H9 (cell line): Measurements from ENCODE around the gene SLIT1. TPM values are rescaled to one million over a fixed set of nuclear protein-coding genes. Genes with fewer than 3 reads are reported as not detected.

ENCODE experiments used
- DNase-seq: peaks from one replicate; pipeline ENCODE4 v3.0.0-alpha.2; 2017
- H2AFZ ChIP-seq: one replicate; pipeline ENCODE4 v1.6.1; 2013; ENCODE audit warnings: mild to moderate bottlenecking, low read length, control low read depth, moderate library complexity
- H2AK5ac ChIP-seq: 2 replicates; pipeline ENCODE4 v1.6.1; 2013; ENCODE audit warnings: low read length, control low read depth, mixed read lengths; ENCODE audit not compliant: insufficient read length
- H2BK120ac ChIP-seq: one replicate; pipeline ENCODE4 v1.6.1; 2013; ENCODE audit warnings: low read depth, mild to moderate bottlenecking, low read length, control low read depth, inconsistent platforms; ENCODE audit not compliant: poor library complexity, severe bottlenecking
- H2BK12ac ChIP-seq: 2 replicates; pipeline ENCODE4 v1.6.1; 2013; ENCODE audit warnings: low read length, control low read depth, mixed read lengths, low read depth; ENCODE audit not compliant: insufficient read length
- H2BK15ac ChIP-seq: 2 replicates; pipeline ENCODE4 v1.6.1; 2013; ENCODE audit warnings: low read depth, low read length, control low read depth
- H2BK20ac ChIP-seq: one replicate; pipeline ENCODE4 v1.6.1; 2013; ENCODE audit warnings: low read depth, mild to moderate bottlenecking, low read length, control low read depth, inconsistent platforms; ENCODE audit not compliant: poor library complexity, severe bottlenecking
- H2BK5ac ChIP-seq: 2 replicates; pipeline ENCODE4 v1.6.1; 2013; ENCODE audit warnings: low read length, control low read depth, mixed read lengths; ENCODE audit not compliant: insufficient read length
- H3K14ac ChIP-seq: 2 replicates; pipeline ENCODE4 v1.6.1; 2013; ENCODE audit warnings: low read length, control low read depth; ENCODE audit not compliant: insufficient read depth
- H3K18ac ChIP-seq: 2 replicates; pipeline ENCODE4 v1.6.1; 2013; ENCODE audit warnings: low read depth, mild to moderate bottlenecking, mixed read lengths, low read length, control low read depth; ENCODE audit not compliant: insufficient read length
- H3K23ac ChIP-seq: 2 replicates; pipeline ENCODE4 v1.6.1; 2013; ENCODE audit warnings: low read length, control low read depth, mixed read lengths, low read depth; ENCODE audit not compliant: insufficient read length
- H3K23me2 ChIP-seq: 2 replicates; pipeline ENCODE4 v1.6.1; 2013; ENCODE audit warnings: low read depth, mild to moderate bottlenecking, mixed read lengths, low read length, control low read depth; ENCODE audit not compliant: insufficient read length, poor library complexity, severe bottlenecking
- H3K27ac ChIP-seq: 2 replicates; pipeline ENCODE4 v1.5.1; 2013; ENCODE audit warnings: low read length, control low read depth, mixed read lengths, low read depth; ENCODE audit not compliant: insufficient read length
- H3K27me3 ChIP-seq: 2 replicates; pipeline ENCODE4 v1.6.1; 2013; ENCODE audit warnings: low read length, control low read depth, inconsistent platforms; ENCODE audit not compliant: insufficient read depth
- H3K4ac ChIP-seq: 2 replicates; pipeline ENCODE4 v1.6.1; 2013; ENCODE audit warnings: low read depth, mild to moderate bottlenecking, control low read depth, inconsistent platforms, low read length, moderate library complexity
- H3K4me1 ChIP-seq: 2 replicates; pipeline ENCODE4 v1.6.1; 2013; ENCODE audit warnings: low read length, control low read depth, inconsistent platforms; ENCODE audit not compliant: insufficient read depth
- H3K4me2 ChIP-seq: 2 replicates; pipeline ENCODE4 v1.6.1; 2013; ENCODE audit warnings: low read length, control low read depth, mixed read lengths; ENCODE audit not compliant: insufficient read length, insufficient read depth
- H3K56ac ChIP-seq: 2 replicates; pipeline ENCODE4 v1.6.1; 2013; ENCODE audit warnings: low read depth, mild to moderate bottlenecking, mixed read lengths, low read length, control low read depth; ENCODE audit not compliant: insufficient read length
- H3K79me1 ChIP-seq: 2 replicates; pipeline ENCODE4 v1.6.1; 2013; ENCODE audit warnings: low read depth, mild to moderate bottlenecking, moderate library complexity, low read length, control low read depth, inconsistent platforms; ENCODE audit not compliant: insufficient read depth, poor library complexity, severe bottlenecking
- H3K79me2 ChIP-seq: 2 replicates; pipeline ENCODE4 v1.6.1; 2013; ENCODE audit warnings: low read length, control low read depth, inconsistent platforms; ENCODE audit not compliant: insufficient read depth
- H3K9ac ChIP-seq: 2 replicates; pipeline ENCODE4 v1.6.1; 2013; ENCODE audit warnings: low read length, control low read depth, mixed read lengths; ENCODE audit not compliant: insufficient read length; ENCODE audit errors: extremely low read depth
- H3K9me3 ChIP-seq: one replicate; pipeline ENCODE4 v1.6.1; 2013; ENCODE audit warnings: low read depth, low read length, inconsistent platforms; ENCODE audit not compliant: control insufficient read depth
- H3T11ph ChIP-seq: one replicate; pipeline ENCODE4 v1.6.1; 2013; ENCODE audit warnings: mild to moderate bottlenecking, low read length, control low read depth, inconsistent platforms
- H4K20me1 ChIP-seq: one replicate; pipeline ENCODE4 v1.6.1; 2013; ENCODE audit not compliant: control insufficient read depth, insufficient read length, insufficient read depth
- H4K5ac ChIP-seq: 2 replicates; pipeline ENCODE4 v1.6.1; 2013; ENCODE audit warnings: low read depth, mild to moderate bottlenecking, mixed read lengths, low read length, control low read depth; ENCODE audit not compliant: insufficient read length
- H4K8ac ChIP-seq: replicated peaks from 2 replicates; pipeline ENCODE4 v1.6.1; 2013; ENCODE audit warnings: low read length, control low read depth, mixed read lengths, low read depth; ENCODE audit not compliant: insufficient read length
- H4K91ac ChIP-seq: 2 replicates; pipeline ENCODE4 v1.6.1; 2013; ENCODE audit warnings: low read depth, mild to moderate bottlenecking, moderate library complexity, mixed read lengths, low read length, control low read depth; ENCODE audit not compliant: insufficient read length
- H3K27ac Mint-ChIP-seq, 3 experiments: 2 replicates in 2 of 3; 3 replicates in 1 of 3; pipeline ENCODE4 v1.8.0; 2020 to 2021; ENCODE audit warnings: mixed read lengths in 3 of 3, mild to moderate bottlenecking in 1 of 3, moderate library complexity in 1 of 3
- H3K27me3 Mint-ChIP-seq: 2 replicates; pipeline ENCODE4 v1.8.0; 2021; ENCODE audit warnings: low read depth, mild to moderate bottlenecking, moderate library complexity, mixed read lengths
- H3K36me3 Mint-ChIP-seq, 3 experiments: 2 replicates in 2 of 3; 3 replicates in 1 of 3; pipeline ENCODE4 v1.8.0; 2020 to 2021; ENCODE audit warnings: low read depth in 3 of 3, mixed read lengths in 3 of 3; ENCODE audit not compliant: insufficient read depth in 1 of 3
- H3K4me1 Mint-ChIP-seq, 2 experiments: 2 replicates each; pipeline ENCODE4 v1.8.0; 2020; ENCODE audit warnings: mixed read lengths in 2 of 2
- H3K4me3 Mint-ChIP-seq, 2 experiments: 2 replicates in 1 of 2; 3 replicates in 1 of 2; pipeline ENCODE4 v1.8.0; 2020 to 2021; ENCODE audit warnings: mild to moderate bottlenecking in 2 of 2, mixed read lengths in 2 of 2, moderate library complexity in 1 of 2
- H3K9me3 Mint-ChIP-seq, 2 experiments: 2 replicates in 1 of 2; 3 replicates in 1 of 2; pipeline ENCODE4 v1.8.0; 2020; ENCODE audit warnings: mild to moderate bottlenecking in 2 of 2, mixed read lengths in 2 of 2, moderate library complexity in 1 of 2
- WGBS: extraction: QIAGEN DNeasy Blood & Tissue Kit; methylation state at CpG from one replicate; pipeline ENCODE4 v1.1.7; 2013; ENCODE audit warnings: missing lambda C conversion rate, low lambda C conversion rate, mixed read lengths; ENCODE audit not compliant: insufficient read length; ENCODE audit errors: extremely low coverage; 5-methylcytosine and 5-hydroxymethylcytosine counted together
- total RNA-seq: library from RNA; stranded (reverse); gene quantifications from 2 replicates; pipeline ENCODE4 v1.2.1, GENCODE V29; 2021
- TF ChIP-seq, protein P1 (sequence below): fragments of 200-600 bp; sonication (generic); conservative IDR thresholded peaks from 3 replicates; pipeline ENCODE4 v1.8.0; 2021; ENCODE audit warnings: antibody characterized with exemption, mild to moderate bottlenecking

Gene SLIT1
- total RNA-seq, 1 experiment from 2014 or later, result 0.57 TPM

- H3K27me3 ChIP-seq, result peaks cover 5% of the 10 kb centered on the region; the same call in 1 of the 2 replicates
- H2BK5ac ChIP-seq, result no peak overlapping the region
- no peak overlapping the region for H2AK5ac ChIP-seq
- no peaks in the 10 kb centered on the region; the same call in 1 of the 2 replicates for H3K4me1 ChIP-seq
- no peak overlapping the region for H3K56ac ChIP-seq
- H3K27ac ChIP-seq, result no peak overlapping the region
- WGBS, result 100% methylated on average over 1 of the region's 5 CpGs
- peaks cover 66% of the 10 kb centered on the region for H3K27me3 Mint-ChIP-seq
- H3K4ac ChIP-seq, result no peak overlapping the region
- no peak overlapping the region for H3K14ac ChIP-seq
- no peaks in the 10 kb centered on the region for H3K9me3 ChIP-seq
- H3K23me2 ChIP-seq, result peaks cover 6% of the 10 kb centered on the region
- no peak for DNase-seq
- peaks cover 10 to 11% of the 10 kb centered on the region in 2 experiments for H3K4me1 Mint-ChIP-seq
- no peak overlapping the region for H3K4me2 ChIP-seq
- no peak overlapping the region for H3K9ac ChIP-seq
- no peak overlapping the region for H3T11ph ChIP-seq
- no peak overlapping the region for H3K4me3 Mint-ChIP-seq
- no peaks in the 10 kb centered on the region for H3K79me1 ChIP-seq
- H3K9me3 Mint-ChIP-seq, result no peaks in the 10 kb centered on the region
- TF ChIP-seq, protein P1, sequence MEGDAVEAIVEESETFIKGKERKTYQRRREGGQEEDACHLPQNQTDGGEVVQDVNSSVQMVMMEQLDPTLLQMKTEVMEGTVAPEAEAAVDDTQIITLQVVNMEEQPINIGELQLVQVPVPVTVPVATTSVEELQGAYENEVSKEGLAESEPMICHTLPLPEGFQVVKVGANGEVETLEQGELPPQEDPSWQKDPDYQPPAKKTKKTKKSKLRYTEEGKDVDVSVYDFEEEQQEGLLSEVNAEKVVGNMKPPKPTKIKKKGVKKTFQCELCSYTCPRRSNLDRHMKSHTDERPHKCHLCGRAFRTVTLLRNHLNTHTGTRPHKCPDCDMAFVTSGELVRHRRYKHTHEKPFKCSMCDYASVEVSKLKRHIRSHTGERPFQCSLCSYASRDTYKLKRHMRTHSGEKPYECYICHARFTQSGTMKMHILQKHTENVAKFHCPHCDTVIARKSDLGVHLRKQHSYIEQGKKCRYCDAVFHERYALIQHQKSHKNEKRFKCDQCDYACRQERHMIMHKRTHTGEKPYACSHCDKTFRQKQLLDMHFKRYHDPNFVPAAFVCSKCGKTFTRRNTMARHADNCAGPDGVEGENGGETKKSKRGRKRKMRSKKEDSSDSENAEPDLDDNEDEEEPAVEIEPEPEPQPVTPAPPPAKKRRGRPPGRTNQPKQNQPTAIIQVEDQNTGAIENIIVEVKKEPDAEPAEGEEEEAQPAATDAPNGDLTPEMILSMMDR, result no peak
- no peak overlapping the region for H2BK120ac ChIP-seq
- no peaks in the 10 kb centered on the region for H3K79me2 ChIP-seq
- no peak overlapping the region for H3K23ac ChIP-seq
- H4K5ac ChIP-seq, result no peak overlapping the region
- H2BK20ac ChIP-seq, result no peak overlapping the region
- no peak overlapping the region for H3K27ac Mint-ChIP-seq
- H4K91ac ChIP-seq, result no peak overlapping the region
- no peak overlapping the region for H4K8ac ChIP-seq
- no peak overlapping the region for H2AFZ ChIP-seq
- H3K18ac ChIP-seq, result no peak overlapping the region
- no peak overlapping the region for H2BK12ac ChIP-seq
- no peak overlapping the region for H2BK15ac ChIP-seq
- no peaks in the 10 kb centered on the region for H4K20me1 ChIP-seq
- H3K36me3 Mint-ChIP-seq, result no peaks in the 10 kb centered on the region
Measured at GRCh38 chr10:97192952-97193435, 7.2 kb upstream of the SLIT1 start.
